CD4-positive, alpha-beta T cell treated with Interleukin-10 for 1 hour (primary cell): ENCODE data around the gene SHISA7.
A peak's percentile ranks its signal among the peaks of the same experiment; 100 is the strongest.
"Not testable (repeated sequence)": the region's sequence is repeated elsewhere in the genome, so short reads cannot be mapped to it uniquely, and the experiment has no call there.

ENCODE experiments used
- DNase-seq: peaks from one replicate; pipeline ENCODE4 v3.0.0-alpha.2; 2020

Gene SHISA7

DNA sequence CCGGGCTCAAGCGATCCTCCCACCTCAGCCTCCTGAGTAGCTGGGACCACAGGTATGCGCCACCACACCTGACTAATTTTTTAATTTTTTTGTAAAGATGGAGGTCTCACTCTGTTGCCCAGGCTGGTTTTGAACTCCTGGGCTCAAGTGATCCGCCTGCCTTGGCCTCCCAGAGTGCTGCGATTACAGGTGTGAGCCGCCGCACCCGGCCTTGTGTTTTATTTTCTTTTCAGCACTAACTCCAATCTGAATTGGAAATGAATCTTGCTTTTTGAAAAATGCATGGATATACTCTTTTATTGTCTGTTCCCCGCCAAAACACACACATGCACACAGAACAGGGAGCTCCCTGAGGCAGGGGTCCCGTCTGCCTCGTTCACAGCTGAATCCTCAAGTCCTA lies 19.6 kb upstream of the SHISA7 start:
- no peak for DNase-seq

DNA sequence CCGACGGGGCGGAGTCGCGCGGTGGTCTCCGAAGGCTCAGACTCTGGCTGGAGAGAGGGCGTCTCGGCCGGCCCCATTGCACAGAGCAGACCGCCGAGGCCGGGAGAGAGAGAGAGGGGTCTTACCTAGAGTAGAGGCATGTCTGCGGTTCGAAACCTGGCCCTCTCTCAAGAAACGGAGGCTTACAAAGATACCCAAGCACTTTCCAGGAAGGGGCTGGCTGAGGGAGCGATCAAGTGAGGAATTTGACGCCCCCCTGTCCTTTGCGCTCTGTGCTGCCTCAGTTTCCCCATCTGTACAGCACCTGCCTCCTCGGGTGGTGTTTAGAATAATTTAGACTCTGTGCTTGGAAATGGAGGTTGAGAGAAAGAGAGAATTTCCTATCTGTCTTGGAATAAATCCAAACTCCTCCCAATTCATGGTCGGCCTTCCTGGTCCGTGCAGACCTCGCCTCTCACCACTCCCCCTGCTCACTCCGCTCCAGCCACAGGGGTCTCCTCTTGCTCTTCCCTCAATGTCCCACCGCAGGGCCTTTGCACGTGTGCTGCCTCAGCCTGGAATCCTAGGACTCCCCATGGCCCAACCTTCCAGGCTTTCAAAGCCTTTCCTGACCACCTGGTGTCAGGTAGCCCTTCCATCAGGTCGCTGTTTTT lies 19.0 kb upstream of the SHISA7 start:
- DNase-seq = no peak

DNA sequence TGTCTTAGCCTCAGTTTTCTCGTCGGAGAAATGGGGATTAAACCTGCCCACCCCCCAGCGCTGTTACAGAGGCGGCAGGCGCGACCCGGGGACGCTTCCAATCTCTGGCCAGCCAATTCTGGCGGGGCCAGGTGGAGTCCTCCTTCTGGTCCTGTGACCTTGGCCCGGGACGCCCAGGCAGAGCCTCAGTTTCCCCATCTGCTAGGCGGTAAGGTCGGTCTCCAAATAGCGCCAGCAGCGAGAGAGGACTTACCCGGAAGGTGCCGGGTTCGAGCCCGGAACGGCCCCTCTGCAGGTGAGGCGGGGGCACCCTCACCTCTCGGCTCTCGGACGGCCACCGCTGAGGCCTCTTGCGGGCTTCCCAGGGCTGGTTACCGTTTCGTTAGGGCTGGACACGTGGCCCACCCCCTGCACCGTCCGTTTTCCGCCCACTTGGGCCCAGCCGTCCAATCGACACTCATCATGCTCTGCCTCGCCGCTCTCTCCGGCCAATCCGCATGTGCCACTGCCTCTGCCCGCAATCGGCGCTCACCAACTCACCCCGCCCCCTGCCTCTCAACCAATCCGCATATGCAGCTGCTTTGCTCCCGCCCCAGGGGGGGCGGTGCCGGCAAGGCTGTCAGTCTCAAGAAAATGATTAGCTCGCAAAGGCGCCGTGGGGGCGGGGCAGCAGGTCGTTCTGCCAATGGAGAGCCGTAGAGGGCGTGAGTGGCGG lies 18.3 kb upstream of the SHISA7 start, which contains the start of gene ISOC2:
ISOC2 (minus strand) TSS at position 384 of the 715 bp plus-strand sequence. CDS start 5,156 bp downstream, outside the sequence.
- peak; percentile 100 for DNase-seq

DNA sequence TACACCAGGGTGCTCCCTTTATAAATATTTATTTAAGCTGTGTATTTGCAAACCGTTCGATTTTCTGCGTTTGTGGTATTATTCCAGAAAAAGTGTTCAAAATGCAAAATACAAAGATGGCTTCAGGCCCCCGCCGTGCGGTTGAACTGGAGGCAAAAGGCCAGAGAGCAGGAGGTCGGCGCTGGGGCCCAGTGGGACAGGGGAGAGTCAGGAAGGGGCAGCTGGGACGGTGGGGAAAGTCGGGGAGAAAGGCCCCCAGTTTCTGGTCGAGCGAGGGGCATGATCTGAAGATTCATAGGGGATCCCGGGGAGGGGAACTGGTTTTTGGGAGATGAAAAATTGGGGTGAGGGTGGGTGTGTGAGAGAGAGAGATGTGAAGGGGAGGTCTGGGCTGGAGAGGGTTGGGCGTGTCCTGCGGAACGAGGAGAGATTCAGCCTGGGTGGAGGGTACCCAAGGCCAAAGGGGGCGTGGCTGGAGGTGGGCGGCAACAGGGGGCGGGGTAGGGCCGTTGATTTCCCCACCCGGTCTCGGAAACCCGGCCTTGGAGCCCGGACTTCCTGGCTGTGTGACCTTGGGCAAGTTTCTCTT lies 17.7 kb upstream of the SHISA7 start:
- DNase-seq = peak; percentile 41

DNA sequence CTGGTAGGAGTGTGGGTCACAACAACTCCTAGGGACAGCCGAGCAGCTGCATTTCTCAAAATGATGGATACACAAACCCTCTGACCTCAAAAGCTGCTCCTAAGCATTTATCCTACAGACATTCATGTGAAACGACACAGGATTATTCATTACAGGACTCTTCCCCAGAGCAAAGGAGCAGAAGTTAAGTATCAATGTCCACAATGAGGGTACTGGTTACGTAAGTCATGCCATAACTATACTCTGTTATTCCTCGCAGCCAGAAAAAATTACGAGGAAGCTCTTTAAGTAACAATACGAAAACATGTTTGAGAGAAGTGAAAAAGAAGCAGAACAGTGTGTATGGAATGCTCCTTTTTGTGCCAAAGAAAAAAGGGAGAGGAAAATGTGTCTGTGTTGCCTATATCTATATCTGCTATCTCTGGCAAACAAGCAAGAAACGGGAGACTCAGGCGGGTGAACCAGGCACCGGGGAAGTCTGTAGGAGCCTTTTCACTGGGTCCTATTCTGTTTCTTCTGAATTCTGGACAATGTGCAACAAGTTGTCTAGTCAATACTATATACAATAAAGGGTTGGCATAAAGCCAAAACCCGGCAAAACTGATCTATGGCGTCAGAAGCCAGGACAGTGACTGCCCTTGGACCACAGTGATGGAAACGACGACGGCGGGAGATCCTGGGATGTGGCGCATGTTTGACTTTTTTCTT lies 17.0 kb upstream of the SHISA7 start:
- no peak for DNase-seq

DNA sequence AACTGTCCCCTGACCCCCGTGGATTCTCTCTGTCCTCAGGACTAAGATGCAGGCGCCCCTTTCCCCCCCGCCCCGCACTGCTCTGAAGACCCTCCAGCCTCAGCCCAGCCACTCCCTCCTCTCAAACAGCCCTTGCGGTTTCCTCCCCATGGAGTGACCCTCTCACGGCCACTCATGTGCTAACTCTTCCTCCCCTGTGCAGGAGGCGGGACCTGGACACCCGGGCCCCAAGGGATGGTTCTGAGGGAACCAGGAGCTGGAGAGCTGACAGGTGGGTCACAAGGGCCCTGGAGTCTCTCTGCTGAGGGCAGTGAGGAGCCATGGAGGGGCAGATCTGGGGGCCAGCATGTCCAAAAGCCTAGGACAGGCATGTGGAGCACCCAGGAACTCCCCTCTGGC lies 16.4 kb upstream of the SHISA7 start:
- DNase-seq = no peak

DNA sequence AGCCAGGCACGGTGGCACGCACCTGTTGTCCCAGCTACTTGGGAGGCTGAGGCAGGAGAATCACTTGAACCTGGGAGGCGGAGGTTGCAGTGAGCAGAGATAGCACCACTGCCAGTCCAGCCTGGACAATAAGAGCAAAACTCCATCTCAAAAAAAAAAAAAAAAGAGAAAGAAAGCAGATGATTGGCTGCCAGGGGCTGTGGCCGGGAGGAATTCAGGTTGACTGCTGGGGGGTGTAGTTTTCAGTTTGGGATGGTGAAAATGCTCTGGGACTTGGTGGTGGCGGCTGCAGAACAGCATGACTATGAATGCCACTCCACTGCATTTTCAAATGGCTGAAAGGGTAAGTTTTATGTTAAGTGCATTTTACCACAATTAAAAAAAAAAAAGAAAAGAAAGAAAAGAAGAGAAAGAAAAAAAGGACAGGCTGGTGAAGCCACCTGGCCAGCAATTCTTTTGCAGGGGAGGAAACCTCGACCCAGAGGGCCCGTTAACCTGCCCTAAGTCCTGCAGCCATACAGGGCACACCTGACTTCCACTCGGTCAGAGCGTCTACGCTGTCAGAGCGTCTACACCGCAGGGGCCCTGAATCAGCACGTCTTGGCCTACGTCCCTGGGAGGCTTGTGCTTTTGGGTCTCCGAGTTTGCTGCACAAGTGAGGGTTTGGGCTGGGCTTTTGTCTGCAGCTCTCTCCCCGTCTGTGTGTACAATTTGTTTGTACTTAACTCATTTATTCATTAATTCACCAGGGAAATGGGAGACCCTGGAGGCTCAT lies 14.8 kb upstream of the SHISA7 start:
- no peak for DNase-seq

DNA sequence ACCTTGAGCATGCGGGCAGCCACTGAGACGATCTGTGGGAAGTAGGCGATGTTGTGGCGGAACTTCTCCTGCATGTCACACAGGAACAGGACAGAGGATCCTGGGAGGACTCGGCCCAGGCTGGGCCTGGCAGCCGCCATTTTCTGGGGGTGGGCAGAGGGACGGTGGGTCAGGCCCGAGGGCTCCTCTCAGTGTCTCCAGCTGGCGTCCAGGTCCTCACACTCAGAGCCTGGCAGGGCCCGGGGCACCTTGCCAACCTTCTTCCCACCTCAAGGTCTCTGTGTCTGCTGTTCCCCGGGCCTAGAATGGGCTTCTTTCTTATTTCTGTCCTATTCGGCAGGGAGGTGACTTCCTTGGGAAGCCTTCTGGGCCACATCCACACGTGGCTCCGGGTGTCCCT lies 13.2 kb upstream of the SHISA7 start:
- no peak for DNase-seq

DNA sequence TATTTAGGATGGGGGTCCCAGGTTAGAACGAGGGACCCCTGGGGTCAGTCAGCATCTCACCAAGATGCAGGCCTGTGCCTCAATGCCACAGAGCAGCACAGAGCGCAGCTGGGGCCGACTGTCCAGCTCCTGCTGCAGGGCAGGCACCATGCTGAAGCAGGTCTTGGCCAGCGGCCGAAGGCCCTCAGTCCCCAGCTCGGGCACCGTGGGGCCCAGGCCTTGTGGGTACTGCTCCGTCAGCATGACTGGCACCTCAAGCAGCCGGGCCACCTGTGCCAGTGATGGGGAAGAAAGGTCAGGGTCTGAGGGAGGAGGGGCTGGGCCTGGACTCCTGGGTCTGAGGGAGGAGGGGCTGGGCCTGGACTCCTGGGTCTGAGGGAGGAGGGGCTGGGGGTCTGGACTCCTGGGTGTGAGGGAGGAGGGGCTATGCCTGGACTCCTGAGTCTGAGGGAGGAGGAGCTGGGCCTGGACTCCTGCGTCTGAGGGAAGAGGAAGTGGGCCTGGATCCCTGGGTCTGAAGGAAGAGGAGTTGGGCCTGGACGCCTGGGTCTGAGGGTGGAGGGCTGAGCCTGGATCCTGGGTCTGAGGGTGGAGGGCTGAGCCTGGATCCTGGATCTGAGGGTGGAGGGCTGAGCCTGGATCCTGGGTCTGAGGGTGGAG lies 12.6 kb upstream of the SHISA7 start:
- DNase-seq = no peak

DNA sequence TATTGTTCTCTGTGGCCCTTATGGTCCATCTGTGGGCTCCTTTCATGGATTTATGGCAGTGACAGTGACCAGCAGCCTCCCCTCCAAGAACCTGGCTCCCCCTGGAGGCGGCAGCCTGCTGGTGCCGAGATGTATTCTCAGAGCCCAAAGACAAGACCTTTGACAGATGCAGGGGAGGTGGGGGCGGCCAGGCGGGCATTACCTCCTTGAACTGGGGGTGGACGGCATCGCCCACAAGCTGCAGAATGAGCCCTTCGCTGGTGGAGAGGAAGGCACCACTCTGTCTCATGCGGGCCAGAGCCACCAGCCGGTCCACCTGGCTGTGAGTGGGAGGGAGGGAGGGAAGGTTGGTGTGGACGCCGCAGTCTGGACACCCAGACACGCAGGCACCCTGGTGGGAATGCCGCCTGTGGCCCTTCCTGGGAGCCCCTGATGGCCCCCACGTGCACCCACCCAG lies 11.7 kb upstream of the SHISA7 start:
- DNase-seq = peak; percentile 57

DNA sequence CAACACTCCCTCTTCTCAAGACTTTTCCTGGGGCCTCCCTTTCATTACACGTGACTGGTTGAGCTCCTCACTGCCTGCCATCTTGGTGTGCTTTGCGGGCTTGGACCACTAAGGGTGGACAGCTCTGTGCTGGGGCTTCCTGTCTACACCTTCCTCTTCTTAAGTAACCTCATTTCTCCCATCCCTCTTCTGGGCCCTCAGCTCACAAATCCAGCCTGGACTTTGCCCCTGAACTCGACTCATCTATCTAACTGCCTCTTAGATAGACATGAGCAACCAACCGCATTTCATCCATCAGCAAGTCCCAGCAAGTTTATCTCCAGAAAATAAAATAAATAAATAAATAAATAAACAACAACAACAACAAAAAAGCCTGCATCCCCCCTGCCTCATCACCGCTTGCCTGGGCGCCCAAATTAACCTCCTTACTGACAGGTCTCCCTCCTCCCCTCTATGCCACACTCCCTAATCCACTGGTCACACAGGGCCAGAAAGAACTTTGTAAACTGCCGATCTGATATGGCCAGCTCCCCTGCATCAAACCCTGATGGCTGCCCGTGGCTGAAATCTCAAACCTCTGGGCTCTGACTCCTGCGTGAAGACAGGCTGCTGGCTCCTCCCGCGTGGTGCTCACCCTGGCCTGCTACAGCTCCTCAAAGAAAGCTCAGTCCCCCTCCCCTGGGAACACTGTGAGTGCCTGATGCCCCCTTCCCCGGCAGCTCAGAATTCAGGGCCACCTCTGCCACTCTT lies 10.6 kb upstream of the SHISA7 start:
- no peak for DNase-seq

DNA sequence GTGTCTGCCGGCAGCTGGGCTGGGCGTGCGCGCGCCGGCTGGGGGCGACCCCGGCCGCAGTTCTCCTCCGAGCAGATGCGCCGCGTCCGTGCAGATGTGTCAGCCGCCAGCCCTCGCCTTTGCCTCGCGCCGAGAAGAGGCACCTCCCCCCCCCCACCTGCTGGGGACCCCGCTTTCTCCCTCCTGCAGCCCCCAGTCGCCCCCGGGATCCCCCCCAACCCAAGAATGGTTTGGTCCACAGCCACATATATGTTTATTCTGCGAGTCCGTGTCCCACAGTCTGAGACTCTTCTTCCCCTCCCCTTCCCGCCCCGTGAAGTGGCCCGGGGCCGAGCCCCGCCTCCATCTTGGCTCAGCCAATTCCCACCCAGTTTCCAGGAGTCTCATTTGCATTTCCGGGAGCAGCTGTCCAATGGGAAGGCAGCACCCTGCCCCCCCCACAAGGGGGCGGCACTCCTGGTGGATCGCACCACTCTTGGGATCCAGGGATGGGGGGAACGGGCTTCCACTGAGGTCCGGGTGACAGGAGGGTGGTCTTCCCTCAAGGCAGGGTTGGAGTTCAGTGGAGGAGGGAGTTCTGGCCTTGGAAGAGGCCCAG lies 9.7 kb upstream of the SHISA7 start:
- peak; percentile 62 for DNase-seq

DNA sequence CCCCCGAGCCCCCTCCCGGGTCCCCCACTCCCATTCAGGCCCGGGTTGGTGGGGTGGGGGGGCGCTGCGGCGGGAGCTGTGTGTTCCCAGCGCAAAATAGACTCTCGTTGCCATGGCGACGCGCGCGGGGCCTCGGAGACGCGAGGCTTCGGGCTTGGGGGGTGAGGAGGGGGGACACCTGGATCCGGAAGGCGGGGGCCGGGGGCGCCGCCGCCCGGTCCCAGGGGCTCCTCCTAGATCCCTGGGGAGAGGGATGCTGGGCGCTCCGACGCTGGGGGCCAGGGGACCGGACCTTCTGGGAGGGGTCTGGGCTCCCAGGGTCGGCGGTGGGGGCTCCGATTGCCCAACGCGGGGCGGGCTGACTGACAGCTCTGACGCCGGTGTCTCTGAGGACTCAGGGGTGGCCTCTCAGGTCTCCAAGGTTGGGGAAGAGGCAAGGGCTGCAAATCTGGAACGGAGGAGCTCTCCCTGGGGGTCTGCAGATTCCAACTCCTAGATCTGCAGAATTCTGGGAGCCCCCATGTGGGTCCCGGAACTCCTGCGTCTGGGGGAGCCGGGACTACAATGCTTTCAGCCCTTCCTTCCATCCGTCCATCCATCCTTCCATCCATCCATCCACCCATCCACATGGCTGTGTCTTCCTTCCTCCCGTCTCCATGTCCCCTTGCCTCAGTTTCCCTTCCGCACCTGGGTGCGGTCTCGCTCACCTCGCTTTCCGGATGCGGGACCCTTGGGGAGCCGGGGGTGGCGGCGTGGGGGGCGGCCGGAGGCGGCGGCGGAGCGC lies 9.1 kb upstream of the SHISA7 start:
- peak; percentile 47 for DNase-seq

DNA sequence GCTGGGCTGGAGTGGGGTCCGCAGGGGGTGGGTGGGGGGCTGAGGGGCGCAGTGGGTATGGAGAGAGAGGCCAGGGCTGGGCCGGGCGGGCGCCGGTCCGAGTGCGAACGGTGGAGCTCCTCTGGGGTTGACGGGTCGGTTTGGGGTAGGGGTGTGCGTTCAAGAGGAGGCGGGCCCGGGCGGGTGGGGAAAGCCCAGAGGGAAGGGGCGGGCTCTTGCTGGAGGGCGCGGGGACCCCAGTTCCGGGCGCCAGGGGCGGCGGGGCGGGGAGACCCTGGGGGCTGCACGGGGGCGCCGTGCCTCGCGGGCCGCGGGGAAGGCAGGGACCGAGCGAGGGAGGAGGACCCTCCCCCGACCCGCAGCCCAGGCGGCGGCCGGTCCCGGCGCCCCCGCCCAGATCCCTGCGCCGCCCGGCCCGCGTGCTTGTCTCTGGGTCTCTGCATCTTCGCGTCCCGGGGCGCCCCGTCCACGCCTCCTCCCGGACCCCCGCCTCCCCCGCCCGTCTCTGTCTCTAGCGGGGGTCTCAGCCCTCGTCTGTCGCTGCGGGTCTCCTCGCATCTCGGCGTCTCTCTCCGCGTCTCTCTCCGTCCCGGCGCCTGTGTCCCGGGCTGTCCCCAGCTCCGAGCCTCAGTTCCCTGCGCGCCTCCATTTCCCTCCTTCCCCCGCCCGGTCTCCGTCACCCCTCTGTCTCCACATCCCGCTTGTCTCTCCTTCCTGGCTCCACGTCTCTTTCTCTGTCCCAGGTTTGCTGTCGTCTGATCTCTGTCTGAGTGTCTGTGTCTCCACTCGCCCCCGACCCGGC lies 8.3 kb upstream of the SHISA7 start:
- no peak for DNase-seq

DNA sequence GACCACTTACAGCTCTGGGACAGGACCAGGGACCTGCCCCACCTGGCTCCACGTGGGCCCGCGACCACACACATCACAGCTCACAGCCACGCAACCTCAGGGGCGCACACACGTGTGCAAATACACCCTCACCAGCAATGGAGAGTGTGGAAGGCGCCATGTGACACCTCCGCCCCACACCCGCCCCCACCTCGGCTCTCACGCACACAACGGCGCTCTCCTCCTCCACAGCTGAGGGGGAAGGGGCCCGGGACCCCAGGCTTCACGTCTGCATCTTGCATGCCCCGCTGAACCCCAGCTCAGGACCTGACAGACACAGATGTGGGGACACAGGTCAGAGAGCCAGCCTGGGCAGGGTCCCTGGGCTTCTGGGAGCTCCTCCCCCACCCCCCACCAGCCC lies 6.4 kb upstream of the SHISA7 start:
- no peak for DNase-seq

DNA sequence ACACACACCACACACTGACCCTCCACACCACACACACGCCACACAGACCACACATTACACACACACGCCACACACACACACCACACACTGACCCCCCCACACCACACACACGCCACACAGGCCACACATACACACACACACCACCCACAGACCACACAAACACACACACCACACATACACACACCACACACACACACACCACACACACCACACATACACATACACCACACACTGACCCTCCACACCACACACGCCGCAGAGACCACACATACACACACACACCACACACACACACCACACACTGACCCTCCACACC lies 5.0 kb upstream of the SHISA7 start:
- DNase-seq = not testable (repeated sequence)

DNA sequence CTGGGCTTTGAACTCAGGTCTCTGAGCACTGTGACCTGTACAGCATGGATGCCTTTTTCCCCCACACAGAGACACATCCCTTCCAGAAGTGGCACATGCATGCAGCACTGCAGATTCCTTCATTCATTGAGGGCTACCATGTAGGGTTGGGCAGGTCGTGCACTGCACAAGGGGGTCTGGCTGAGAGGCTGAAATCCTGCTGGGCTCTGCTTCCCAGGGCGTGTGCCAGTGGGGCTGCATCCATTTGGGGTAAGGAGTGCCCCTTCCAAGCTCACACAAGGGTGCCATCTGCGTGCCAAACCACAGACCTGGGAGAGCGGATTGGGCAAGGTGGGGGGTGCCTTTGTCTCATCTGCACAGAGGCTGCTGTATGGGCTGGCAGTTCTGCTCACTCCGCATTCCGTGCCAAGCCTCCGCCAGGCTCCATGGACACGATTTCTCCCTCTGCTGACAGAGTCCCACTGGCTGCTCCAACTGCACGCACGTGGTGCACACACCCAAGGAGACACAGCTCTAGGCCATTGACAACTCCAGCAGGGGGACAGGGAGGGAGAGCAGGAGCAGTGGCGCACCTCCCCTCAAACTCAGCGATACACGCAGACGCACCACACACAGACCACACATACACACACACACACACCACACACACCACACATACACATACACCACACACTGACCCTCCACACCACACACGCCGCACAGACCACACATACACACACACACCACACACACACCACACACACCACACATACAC lies 4.5 kb upstream of the SHISA7 start:
- no peak for DNase-seq

DNA sequence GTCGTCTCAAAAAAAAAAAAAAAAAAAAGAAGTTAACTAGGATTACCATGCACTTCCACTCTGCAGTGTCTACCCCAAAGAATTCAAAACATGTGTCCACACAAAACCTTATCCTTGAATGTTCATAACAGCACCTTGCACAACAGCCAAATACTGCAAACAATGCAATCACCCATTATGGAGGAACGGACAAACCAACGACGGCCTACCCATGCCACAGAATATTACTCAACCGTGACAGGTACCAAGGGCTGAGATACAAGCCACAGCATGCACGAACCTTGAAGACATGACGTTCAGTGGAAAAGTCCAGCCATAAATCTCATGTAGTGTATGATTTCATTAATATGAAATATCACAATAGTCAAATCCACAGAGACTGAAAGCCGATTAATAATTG lies 3.0 kb upstream of the SHISA7 start:
- no peak for DNase-seq

DNA sequence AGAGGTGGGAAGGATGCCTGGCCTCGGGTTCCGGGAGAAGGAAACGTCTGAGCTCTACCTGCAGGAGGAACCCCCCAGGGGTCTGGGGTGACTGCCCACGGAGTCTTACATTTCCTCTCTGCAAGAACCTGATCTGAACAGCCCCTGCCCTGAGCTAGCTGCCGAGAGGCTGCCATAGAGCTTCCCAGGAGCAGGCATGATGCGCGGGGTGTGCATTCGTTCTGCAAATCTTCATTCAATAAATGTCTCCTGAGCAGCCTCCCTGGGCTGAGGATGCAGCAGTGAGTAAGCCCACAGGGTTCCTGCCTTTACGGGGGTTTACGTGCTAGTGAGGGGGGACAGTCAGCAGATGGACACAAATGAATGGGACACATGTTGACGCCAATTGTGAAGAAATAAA lies 1.5 kb upstream of the SHISA7 start:
- DNase-seq = no peak
